ACC112 (cell line): ENCODE measurements around the gene NPLOC4.
"Not testable (repeated sequence)": the region's sequence is repeated elsewhere in the genome, so short reads cannot be mapped to it uniquely, and the experiment has no call there.

ENCODE experiments used
- H2AFZ ChIP-seq: fragments of 200-600 bp; sonication (generic); one replicate; pipeline ENCODE4 v1.6.0; 2017; ENCODE audit warnings: antibody characterized with exemption, low read length; ENCODE audit not compliant: unreplicated experiment
- H3K27ac ChIP-seq: fragments of 200-600 bp; sonication (generic); 2 replicates; pipeline ENCODE4 v1.5.1; 2014; ENCODE audit warnings: low read depth, mild to moderate bottlenecking, antibody characterized with exemption, low read length, moderate library complexity
- H3K27me3 ChIP-seq: fragments of 200-600 bp; sonication (generic); 2 replicates; pipeline ENCODE4 v1.6.1; 2014; ENCODE audit warnings: mild to moderate bottlenecking, antibody characterized with exemption, low read length, moderate library complexity, mixed read lengths; ENCODE audit not compliant: insufficient read depth
- H3K36me3 ChIP-seq: fragments of 200-600 bp; sonication (generic); 2 replicates; pipeline ENCODE4 v1.6.1; 2016; ENCODE audit warnings: mild to moderate bottlenecking, antibody characterized with exemption, low read length, moderate library complexity, mixed read lengths; ENCODE audit not compliant: insufficient read depth
- H3K4me1 ChIP-seq: fragments of 200-600 bp; sonication (generic); one replicate; pipeline ENCODE4 v1.6.1; 2016; ENCODE audit warnings: low read length, mixed read lengths; ENCODE audit not compliant: insufficient read depth, unreplicated experiment, control insufficient read depth
- H3K4me3 ChIP-seq: fragments of 200-600 bp; sonication (generic); 2 replicates; pipeline ENCODE4 v1.5.1; 2014; ENCODE audit warnings: mild to moderate bottlenecking, low read depth, low read length
- H3K79me2 ChIP-seq: fragments of 200-600 bp; sonication (generic); one replicate; pipeline ENCODE4 v1.6.0; 2016; ENCODE audit warnings: low read length; ENCODE audit not compliant: control insufficient read depth, unreplicated experiment, insufficient read depth

The NPLOC4 gene

DNA sequence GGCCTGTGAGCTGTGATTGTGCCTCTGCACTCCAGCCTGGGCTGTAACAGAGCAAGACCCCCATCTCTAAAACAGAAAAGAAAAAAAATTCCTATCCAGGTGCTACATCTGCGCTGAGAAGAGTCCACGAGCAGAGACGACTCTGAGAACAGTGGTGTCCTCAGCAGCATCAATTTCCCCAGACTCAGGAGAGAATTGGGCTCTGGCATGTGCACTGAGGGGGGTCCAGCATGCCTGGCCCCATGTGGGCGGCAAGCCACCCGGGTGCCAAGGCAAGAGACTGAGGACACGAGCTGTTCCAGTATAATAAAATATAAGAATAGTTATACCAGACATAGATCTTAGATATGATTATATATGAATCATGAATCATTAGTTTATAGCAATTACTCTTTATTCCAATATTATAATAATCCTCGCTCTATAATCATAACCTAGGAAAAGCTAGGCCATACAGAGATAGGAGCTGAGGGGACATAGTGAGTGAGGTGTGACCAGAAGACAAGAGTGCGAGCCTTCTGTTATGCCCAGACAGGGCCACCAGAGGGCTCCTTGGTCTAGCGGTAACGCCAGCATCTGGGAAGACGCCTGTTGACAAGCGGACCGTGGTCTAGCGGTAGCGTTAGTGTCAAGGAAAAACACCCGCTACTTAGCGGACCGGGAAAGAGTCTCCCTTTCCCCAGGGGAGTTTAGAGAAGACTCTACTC lies 38.8 kb upstream of the NPLOC4 start:
- not testable (repeated sequence) for H3K79me2 ChIP-seq, H3K27ac ChIP-seq, H3K36me3 ChIP-seq, H3K4me3 ChIP-seq, H2AFZ ChIP-seq, H3K27me3 ChIP-seq, H3K4me1 ChIP-seq

GRCh38 chr17:81673561-81674258 lies 36.8 kb upstream of the NPLOC4 start:
- Histone ChIP-seq H3K4me1 (no peaks in the 10 kb centered on the region), H3K27ac (no peak overlapping the region), H2AFZ (no peak overlapping the region), H3K79me2 (peaks cover 10% of the 10 kb centered on the region), H3K4me3 (no peak overlapping the region), H3K36me3 (peaks cover 6% of the 10 kb centered on the region), H3K27me3 (no peaks in the 10 kb centered on the region)

GRCh38 chr17:81672954-81673353 lies 36.0 kb upstream of the NPLOC4 start:
- Histone ChIP-seq H2AFZ (no peak overlapping the region), H3K79me2 (peaks cover 16% of the 10 kb centered on the region), H3K4me1 (peaks cover 3% of the 10 kb centered on the region), H3K27ac (no peak overlapping the region), H3K27me3 (no peaks in the 10 kb centered on the region), H3K36me3 (peaks cover 6% of the 10 kb centered on the region), H3K4me3 (no peak overlapping the region)

DNA sequence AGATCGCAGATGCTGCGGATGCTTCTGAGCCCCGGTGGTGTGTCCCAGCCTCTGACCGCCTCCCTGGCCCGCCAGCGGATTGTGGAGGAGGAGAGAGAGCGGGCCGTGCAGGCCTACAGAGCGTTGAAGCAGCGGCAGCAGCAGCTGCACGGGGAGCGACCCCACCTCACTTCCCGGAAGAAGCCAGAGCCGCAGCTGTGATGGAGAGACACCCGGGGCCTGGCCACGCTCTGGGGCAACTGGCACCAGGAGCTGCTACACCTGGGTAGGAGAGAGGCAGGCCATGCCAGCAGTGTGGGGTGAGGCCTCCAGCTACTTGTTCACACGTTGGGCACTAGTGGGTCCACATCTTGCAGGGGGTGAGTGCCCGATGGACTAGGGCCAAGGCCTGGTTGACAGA lies 35.6 kb upstream of the NPLOC4 start:
- H3K27ac ChIP-seq, result no peak overlapping the region
- H2AFZ ChIP-seq, result no peak overlapping the region
- H3K4me1 ChIP-seq, result peaks cover 8% of the 10 kb centered on the region
- peaks cover 6% of the 10 kb centered on the region for H3K36me3 ChIP-seq
- no peak overlapping the region for H3K4me3 ChIP-seq
- no peaks in the 10 kb centered on the region for H3K27me3 ChIP-seq
- H3K79me2 ChIP-seq, result peaks cover 20% of the 10 kb centered on the region

GRCh38 chr17:81667754-81668153 lies 30.8 kb upstream of the NPLOC4 start:
- Histone ChIP-seq H3K36me3 (peaks cover 4% of the 10 kb centered on the region), H3K27ac (no peak overlapping the region), H3K27me3 (no peaks in the 10 kb centered on the region), H3K4me3 (peak overlapping the region; percentile 85), H3K4me1 (peaks cover 17% of the 10 kb centered on the region), H3K79me2 (peaks cover 37% of the 10 kb centered on the region), H2AFZ (no peak overlapping the region)

GRCh38 chr17:81666342-81667191 lies 29.7 kb upstream of the NPLOC4 start, which contains the start of the genes CCDC137 and OXLD1:
Gene CCDC137 (plus strand): TSS chr17:81666737. CDS start chr17:81666767, 30 bp downstream.
Gene OXLD1 (minus strand): TSS chr17:81666605. CDS start chr17:81666577, 28 bp downstream.
- Histone ChIP-seq H3K27me3 (no peaks in the 10 kb centered on the region), H3K4me3 (peak within 1 kb of the TSS; percentile 85), H3K79me2 (peaks cover 37% of the 10 kb centered on the region), H3K27ac (peak within 1 kb of the TSS; percentile 62), H2AFZ (peak within 1 kb of the TSS; percentile 51), H3K36me3 (peaks cover 3% of the 10 kb centered on the region; the same call in 1 of the 2 replicates), H3K4me1 (peaks cover 17% of the 10 kb centered on the region)

DNA sequence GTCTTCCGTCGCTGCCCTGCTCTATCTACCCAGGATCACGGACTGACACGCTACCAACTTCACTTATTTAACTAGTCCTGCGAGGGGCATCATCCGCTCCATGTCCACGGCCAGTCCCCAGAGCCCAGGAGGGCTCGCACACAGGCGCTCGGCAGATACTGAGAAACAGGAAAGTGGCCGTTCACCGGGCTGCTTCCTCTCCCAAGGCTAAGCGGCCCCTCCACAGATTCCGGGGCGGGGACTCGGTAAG lies 29.1 kb upstream of the NPLOC4 start:
- H3K36me3 ChIP-seq, result peaks cover 3% of the 10 kb centered on the region; the same call in 1 of the 2 replicates
- peak overlapping the region; percentile 85 for H3K4me3 ChIP-seq
- H2AFZ ChIP-seq, result peak overlapping the region; percentile 19
- H3K27ac ChIP-seq, result peak overlapping the region; percentile 57
- H3K79me2 ChIP-seq, result peaks cover 35% of the 10 kb centered on the region
- H3K27me3 ChIP-seq, result no peaks in the 10 kb centered on the region
- peaks cover 17% of the 10 kb centered on the region for H3K4me1 ChIP-seq

DNA sequence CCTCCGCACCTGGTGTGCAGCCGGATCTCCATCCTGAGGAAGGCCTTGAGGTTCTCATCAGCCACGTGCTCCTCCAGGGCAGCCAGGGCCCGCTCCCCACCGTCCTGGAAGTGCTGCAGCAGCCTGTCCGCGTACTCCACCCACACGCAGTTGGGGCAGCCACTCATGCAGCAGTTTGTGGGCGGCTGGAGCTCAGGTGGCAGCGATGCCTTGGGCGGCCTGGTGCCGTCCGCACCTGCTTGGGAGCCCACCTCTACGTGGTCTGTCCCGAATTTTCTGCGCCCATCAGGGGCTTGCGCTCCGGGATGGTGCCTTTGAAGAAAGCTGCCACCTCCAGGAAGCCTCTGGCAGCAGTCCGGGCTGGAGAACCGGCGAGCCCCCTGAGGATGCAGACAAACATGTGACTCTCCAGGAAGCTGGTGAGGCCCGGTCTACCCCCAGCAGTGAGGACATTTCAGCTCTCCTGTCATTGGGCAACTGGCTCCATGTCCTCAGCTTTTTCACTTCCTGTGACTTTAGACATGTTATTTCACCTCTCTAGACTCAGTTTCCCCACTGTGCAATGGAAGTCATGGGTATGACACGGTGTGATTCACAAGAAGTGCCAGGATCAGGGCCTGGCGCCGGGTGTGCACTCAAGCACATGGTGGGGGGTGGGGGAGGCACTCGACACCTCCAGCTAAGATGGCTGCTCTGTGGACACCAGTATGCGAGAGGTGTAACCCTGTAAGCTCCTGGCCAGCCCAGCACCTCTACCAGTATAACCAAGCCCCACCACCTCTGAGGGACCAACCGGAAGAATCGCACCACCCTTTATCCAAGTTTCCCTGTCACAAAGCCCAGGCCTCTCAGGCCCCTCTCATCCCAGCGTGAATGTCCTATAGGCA lies 28.5 kb upstream of the NPLOC4 start:
- H2AFZ ChIP-seq, result peak overlapping the region; percentile 19
- H3K27ac ChIP-seq, result peak overlapping the region; percentile 57
- H3K27me3 ChIP-seq, result no peaks in the 10 kb centered on the region
- peaks cover 17% of the 10 kb centered on the region for H3K4me1 ChIP-seq
- peak overlapping the region; percentile 85 for H3K4me3 ChIP-seq
- peaks cover 3% of the 10 kb centered on the region; the same call in 1 of the 2 replicates for H3K36me3 ChIP-seq
- peaks cover 32% of the 10 kb centered on the region for H3K79me2 ChIP-seq

DNA sequence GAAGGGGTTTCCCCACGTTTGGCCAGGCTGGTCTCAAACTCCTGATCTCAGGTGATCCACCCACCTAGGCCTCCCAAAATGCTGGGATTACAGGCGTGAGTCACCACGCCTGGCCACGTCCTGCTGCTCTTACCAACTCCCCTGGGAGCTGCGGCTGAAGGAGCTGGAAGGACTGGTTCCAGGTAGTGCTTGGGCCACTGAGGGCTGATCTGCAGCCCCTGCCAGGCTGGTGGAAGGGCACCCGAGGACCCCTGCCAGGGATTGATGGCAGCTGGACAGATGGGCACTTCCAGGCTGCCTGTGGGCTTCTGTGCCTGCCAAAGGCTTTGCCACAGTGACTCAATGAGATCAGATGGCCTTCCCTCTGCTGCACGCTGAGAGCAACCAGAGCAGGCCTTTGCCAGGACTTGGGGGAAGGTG lies 27.1 kb upstream of the NPLOC4 start:
- Histone ChIP-seq H3K4me3 (no peak overlapping the region), H3K27me3 (no peaks in the 10 kb centered on the region), H3K27ac (no peak overlapping the region), H3K36me3 (no peaks in the 10 kb centered on the region), H3K4me1 (peaks cover 17% of the 10 kb centered on the region), H2AFZ (no peak overlapping the region), H3K79me2 (peaks cover 27% of the 10 kb centered on the region)

DNA sequence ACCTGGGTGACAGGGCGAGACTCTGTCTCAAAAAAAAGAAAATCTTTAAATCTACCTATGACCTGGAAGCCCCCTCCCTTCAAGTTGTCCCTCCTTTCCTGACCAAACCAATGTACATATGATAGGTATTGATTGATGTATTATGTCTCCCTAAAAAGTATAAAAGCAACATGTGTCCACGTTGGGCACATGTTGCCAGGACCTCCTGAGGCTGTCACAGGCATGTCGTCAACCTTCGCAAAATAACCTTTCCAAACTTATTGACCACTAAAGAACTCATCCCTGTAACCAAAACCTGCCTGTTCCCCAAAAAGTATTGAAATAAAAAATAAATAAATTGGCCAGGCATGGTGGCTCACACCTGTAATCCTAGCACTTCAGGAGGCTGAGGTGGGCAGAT lies 25.1 kb upstream of the NPLOC4 start:
- no peak overlapping the region for H3K4me3 ChIP-seq
- peaks cover 9% of the 10 kb centered on the region for H3K4me1 ChIP-seq
- H3K27ac ChIP-seq, result no peak overlapping the region
- peaks cover 16% of the 10 kb centered on the region for H3K79me2 ChIP-seq
- H3K27me3 ChIP-seq, result no peaks in the 10 kb centered on the region
- no peak overlapping the region for H2AFZ ChIP-seq
- no peaks in the 10 kb centered on the region for H3K36me3 ChIP-seq
